Measurements from ENCODE around the gene NNAT.

DNA sequence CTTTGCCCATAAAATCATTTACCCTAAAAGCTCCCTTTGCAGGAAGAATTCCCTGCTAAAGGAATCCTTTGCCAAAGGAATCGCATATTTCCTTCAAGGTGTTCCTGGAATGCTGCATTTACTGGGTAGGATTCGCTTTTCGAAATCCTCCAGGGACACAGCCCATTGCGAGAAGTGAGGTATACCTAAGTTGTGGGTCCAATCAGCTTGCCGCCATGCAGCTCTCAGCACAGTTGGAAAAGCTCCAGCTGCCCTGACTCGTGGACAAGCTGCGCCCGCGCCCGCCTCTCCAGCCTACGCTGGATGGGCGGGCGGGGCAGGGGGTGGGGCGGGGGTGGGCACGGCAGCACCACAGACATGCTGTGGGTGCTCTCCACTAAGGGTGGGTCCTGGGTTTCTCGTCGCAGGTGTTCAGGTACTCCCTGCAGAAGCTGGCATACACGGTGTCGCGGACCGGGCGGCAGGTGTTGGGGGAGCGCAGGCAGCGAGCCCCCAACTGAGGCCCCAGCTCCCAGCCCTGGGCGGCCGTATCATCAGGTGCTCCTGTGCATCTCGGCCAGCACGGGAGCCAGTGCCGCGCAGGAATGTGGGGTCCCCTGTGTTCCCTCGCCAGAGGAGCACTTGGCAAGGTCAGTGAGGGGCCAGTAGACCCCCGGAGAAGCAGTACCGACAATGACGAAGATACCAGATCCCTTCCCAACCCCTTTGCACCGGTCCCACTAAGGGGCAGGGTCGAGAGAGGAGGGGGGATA is 1.4 kb downstream of the NNAT start:
- TF ChIP-seq, protein P1, sequence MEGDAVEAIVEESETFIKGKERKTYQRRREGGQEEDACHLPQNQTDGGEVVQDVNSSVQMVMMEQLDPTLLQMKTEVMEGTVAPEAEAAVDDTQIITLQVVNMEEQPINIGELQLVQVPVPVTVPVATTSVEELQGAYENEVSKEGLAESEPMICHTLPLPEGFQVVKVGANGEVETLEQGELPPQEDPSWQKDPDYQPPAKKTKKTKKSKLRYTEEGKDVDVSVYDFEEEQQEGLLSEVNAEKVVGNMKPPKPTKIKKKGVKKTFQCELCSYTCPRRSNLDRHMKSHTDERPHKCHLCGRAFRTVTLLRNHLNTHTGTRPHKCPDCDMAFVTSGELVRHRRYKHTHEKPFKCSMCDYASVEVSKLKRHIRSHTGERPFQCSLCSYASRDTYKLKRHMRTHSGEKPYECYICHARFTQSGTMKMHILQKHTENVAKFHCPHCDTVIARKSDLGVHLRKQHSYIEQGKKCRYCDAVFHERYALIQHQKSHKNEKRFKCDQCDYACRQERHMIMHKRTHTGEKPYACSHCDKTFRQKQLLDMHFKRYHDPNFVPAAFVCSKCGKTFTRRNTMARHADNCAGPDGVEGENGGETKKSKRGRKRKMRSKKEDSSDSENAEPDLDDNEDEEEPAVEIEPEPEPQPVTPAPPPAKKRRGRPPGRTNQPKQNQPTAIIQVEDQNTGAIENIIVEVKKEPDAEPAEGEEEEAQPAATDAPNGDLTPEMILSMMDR (IDR thresholded peaks at IDR 0.05), result no peak
- TF ChIP-seq POLR2A (IDR thresholded peaks at IDR 0.05), result no peak
